ENCODE results near the gene RUNX1.

GRCh38 chr21:34815831-34816705 is 233.0 kb downstream of the RUNX1 start:
- TF ChIP-seq GATA2 (IDR thresholded peaks at IDR 0.05; ENCODE audit: low read depth, low read length) (no peak), GATA3 (IDR thresholded peaks at IDR 0.05; ENCODE audit: low read depth, low read length) (no peak)
